ENCODE results near the gene DNAJC16.
"Not testable (repeated sequence)": the region's sequence is repeated elsewhere in the genome, so short reads cannot be mapped to it uniquely, and the experiment has no call there.

- TF ChIP-seq, protein P1, sequence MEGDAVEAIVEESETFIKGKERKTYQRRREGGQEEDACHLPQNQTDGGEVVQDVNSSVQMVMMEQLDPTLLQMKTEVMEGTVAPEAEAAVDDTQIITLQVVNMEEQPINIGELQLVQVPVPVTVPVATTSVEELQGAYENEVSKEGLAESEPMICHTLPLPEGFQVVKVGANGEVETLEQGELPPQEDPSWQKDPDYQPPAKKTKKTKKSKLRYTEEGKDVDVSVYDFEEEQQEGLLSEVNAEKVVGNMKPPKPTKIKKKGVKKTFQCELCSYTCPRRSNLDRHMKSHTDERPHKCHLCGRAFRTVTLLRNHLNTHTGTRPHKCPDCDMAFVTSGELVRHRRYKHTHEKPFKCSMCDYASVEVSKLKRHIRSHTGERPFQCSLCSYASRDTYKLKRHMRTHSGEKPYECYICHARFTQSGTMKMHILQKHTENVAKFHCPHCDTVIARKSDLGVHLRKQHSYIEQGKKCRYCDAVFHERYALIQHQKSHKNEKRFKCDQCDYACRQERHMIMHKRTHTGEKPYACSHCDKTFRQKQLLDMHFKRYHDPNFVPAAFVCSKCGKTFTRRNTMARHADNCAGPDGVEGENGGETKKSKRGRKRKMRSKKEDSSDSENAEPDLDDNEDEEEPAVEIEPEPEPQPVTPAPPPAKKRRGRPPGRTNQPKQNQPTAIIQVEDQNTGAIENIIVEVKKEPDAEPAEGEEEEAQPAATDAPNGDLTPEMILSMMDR (IDR thresholded peaks at IDR 0.05), result not testable (repeated sequence)
- not testable (repeated sequence) for TF ChIP-seq POLR2A (IDR thresholded peaks at IDR 0.05)
Measured at GRCh38 chr1:15486844-15487610, 39.6 kb upstream of the DNAJC16 start.
